ENCODE measurements around the gene ANKRD22.
"Not testable (repeated sequence)": the region's sequence is repeated elsewhere in the genome, so short reads cannot be mapped to it uniquely, and the experiment has no call there.

The ANKRD22 gene

DNA sequence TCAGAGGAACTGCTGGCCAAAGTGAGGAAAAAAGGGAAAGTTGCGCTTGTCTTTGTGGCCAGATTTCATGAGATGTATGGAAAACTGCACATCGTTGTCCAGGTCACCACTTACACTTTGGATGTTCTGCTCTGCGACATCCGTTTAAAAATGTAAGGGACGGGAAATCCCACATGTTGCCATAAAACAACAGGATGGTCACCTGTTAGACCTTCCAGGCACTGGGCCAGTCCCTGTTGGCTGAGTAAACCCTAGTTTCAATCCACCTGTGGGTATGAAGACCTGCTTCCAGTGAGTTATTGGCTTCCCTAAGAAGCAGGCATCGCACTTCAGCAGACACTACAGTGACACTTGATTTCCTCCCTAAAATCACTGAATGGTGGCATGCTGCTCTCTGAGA is 25.7 kb upstream of the ANKRD22 start:
- DNase-seq (ENCODE audit: low read depth) = no peak

DNA sequence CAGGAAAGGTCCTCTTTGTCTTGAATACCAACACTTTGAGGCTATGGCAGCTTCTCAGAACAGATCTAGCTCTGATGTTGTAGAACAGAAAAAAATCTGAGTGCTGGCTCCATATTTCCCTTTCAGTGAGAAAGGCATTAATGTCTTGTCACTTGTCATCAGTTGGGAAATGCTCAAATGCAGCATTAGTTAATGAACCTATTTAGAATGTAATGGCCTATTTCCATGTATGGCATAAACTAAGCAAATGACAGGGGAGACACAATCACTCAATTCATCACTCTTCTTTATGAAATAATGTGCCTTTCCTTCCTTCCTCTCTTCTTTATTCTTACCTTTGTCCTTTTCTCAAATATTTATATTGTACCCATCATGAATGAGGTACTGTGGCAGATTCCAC is 23.4 kb upstream of the ANKRD22 start:
- no peak for DNase-seq (ENCODE audit: low read depth)

DNA sequence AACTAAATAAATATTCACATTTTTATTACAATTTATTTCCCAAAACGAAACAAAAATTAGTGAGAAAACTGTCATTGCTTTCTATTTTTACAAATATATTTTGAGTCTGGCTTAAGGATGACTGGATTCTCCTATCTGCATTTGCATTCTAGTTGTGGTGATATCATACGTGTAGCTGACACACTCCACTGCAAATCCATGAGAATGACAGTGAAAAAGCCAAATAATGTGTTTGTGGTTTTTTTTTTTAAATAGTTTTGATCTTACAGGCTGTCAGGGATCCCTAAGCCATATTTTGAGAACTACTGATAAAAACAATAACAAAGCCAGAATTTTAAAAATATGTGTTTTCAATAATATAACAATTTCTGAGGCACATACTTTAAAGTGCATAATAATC is 22.6 kb upstream of the ANKRD22 start:
- DNase-seq (ENCODE audit: low read depth) = no peak

DNA sequence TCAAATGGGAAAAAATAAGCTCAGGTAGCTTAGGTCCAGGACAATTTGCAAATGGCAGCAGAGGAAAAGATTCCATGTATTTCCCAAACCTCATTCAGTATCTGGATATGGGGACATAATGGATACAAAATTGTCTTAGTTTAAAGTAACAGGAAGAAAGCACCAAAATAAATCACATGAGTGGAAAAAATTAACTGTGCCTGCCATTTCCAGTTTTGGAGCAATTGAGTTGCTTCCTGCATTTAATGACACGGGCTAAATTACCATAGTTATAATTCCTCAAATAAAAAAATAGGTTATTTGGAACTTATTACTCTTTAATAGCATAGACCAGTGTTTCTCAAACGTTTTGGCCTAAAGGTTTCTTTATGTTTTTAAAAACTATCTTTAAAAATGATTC is 22.1 kb upstream of the ANKRD22 start:
- no peak for DNase-seq (ENCODE audit: low read depth)

DNA sequence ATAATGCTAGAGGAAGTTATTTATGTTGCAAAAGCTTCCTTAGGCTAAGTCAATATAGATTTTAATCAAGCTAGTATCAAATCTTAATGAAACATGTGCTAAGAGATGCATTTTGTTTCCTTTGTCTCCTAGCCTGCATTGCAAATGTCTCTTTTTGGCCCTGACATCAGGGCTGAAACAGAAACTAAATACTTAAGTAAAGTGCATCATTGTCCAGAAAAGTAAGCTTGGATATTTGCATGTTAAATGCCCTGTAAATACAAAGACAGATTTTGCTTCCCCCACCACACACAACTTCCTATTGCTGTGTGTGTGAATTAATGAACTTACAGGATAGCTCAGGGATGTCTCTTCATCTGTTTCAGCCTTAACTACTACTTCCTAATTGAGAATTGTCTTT is 18.4 kb upstream of the ANKRD22 start:
- no peak for DNase-seq (ENCODE audit: low read depth)

DNA sequence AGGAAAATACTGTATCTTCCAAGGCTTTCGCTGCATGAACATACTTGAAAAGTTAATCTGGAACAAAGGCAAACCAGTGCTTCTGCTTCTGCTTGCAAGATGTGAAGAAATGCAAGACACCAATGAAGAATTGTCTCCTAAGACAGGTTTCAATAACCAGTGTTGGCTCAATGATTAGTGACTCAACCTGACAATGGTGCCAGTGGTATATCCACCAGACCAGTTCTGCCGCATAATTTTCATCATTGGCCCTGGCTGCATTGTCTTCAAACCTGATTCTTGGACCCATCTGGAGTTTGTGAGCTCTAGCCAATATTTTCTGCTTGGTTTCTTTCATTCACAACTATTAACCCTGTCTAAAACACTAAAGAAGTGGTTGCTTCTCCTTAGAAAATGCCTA is 14.8 kb upstream of the ANKRD22 start:
- no peak for DNase-seq (ENCODE audit: low read depth)

DNA sequence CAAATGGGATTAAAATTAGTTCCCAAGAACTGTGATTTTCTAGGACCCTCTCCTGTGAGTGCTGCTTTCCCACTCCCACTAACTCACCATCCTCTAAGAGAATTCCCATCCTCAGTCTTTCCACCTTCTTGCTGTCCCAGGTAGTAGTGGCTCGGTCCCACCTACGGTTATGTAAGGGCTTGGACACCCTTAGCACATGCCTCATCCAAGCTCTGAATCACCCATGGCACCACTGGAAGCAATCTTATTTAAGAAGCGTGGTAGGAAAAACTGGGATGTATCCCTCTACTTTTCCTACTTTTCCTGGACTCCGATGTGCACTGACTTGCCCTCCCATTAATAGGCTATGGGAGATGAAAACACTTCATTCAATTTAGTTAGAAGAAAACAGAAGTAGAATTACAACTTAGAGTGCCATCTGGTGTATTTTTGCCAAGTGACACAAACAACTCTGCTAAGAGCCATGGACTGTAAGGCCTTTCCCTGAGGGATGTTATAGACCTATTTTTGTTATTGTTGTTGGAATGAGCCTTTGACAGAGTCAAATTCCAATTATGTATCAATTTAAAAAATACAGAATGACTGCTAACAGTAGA is 13.7 kb upstream of the ANKRD22 start:
- no peak for DNase-seq (ENCODE audit: low read depth)

DNA sequence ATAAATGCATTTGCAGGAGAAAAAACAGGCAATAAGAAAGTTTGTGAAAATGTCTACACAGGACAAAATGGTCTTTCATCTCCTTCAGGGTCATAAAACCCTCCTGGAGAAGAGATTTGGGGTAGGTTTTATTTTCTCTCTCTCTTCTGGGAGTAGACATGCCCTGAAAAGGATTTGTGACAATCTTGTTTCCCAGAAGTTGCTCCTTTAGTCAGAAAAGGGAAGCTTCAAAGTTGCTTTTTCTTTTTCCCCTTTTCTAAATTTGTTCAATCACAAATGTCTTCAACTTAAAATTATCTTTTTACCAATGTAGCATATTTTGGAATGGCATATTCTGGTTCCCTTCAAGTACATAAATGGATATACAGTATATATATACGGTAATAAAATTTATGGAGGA is 9.4 kb upstream of the ANKRD22 start:
- no peak for DNase-seq (ENCODE audit: low read depth)

DNA sequence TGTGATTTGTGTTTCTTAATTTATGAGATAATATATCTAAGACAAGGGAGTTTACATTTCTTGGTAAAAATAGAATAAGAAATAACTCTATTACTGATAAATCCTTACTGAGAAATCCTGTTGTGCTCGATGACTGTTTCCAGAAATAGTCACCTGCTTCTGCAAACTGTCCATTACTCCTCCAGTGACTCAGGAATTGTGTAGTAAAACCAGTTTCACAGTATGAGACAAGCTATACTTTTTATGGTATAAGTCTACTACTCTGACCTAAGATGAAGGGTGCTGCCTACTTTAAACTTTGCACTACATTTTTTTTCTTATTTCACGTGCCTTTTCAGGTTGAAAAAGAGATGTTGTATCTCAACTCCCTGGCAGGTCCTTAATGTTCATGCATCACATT is 6.8 kb upstream of the ANKRD22 start:
- no peak for DNase-seq (ENCODE audit: low read depth)

DNA sequence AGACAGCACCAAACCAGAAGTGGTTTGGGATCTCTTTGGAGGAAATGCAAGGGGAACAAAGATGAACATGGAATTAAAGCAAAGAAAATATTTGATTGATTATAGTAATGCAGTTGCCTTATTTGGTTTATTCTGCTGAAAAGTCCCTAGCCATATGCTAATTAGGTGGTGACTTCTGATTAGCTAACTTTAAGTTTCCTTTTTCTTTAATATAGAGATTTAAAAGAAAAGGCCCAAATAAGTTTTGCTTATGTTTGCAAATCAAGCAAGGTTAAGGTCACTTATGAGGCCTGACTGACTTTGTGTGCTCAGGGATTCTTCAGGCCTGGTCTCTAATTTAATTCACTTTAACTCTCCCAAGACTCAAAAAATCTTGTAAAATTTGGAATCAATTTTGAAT is 6.2 kb upstream of the ANKRD22 start:
- no peak for DNase-seq (ENCODE audit: low read depth)

DNA sequence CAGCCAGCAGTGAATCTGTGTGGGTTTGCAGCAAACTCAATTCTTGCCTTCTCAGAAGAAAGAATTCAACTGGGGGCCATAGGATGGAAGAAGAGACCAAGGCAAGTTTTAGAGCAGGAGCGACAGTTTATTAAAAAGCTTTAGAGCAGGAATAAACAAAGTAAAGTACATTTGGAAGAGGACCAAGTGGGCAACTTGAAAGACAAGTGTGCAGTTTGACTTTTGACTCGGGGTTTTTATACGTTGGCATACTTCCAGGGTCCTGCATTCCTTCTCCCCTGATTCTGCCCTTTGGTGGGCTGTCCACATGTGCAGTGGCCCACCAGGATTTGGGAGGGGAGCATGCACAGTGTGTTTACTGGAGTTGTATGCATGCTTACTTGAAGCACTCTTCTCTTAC is 3.0 kb upstream of the ANKRD22 start:
- DNase-seq (ENCODE audit: low read depth) = no peak

DNA sequence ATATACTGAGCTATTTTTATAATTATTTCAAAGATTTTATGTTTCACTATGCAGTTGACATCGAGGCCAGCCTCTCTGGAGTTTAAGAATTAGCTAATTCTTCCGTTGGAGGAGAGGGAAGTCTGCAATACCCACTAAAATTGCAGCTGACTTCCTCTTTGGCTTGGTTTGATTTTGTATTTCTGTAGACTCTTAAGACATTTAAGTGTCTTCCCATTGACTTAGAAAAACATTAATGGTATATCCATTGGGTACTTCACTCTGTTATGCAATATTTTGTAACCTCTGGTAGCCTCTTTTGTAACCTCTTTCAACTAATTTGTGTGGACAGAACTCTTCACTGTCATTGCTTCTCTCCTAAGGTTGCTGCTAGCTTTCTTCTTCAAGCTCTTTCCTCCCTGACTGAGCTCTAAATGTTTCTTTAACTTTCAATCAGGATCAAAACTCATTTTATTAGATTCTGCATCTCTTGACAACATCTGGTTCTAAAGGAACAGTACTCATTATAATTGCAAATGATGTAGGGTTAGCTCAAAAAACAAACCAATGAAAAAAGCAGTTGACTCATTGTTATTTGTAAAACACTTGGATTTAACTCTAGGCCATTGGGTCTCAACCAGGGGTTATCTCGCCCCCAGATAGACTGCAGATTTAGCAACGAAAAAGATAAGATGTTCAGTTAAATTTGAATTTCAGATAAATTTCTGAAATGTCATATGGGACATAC is 1.7 kb upstream of the ANKRD22 start:
- DNase-seq (ENCODE audit: low read depth) = no peak

DNA sequence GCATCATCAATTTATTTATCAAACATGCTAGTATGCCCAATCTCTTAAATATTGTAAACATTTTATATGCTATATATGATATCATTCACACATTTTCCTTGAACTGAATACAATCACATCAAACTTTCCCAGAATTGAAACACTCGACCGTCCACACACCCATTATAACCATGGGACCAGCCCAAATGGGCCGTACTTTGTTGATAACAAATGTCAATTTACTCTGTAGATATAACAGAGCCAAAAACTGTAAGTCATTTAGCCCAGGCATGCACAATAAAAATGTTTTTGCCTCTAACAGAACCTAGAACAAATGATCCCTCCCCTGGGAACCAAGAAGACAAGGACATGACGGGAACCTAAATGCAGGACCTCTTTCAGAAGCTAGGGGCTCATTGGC is 683 bp upstream of the ANKRD22 start:
- DNase-seq (ENCODE audit: low read depth) = no peak

DNA sequence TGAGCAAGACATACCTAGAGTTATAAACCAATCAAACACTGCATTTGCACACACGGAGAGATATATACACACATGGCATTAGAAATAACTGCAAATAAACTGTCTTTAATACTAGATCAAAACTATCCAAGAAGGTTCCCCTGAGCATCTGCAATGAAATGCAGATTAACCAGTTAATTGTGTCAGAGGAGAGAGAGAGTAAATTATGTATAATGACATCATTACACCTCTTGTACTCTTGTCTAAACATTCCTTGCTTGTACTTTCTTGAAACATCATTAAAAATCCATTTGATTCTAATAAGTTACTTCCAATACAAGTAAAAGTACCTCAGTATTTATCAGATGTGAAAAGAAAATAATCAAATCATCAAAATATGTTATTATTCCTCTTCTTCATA is 932 bp downstream of the ANKRD22 start:
- no peak for DNase-seq (ENCODE audit: low read depth)

DNA sequence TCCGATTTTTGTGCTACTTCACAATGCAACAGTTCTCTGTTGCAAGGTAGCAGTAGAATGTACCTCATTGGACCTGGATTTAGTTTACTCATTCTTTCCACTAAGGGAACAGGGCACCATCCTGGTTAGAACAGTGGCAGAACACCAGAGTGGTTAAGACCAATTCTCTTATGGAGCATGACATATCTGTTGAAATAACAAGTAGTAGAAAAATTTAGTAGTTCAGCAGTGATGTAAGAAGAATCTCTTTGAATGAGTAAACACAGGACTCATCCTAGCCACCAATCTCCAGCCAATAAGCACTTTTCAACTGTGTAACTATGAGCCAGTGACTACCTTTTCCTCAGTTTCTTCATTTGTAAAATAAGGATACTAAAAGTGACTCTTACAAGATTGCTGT is 2.4 kb downstream of the ANKRD22 start:
- no peak for DNase-seq (ENCODE audit: low read depth)

DNA sequence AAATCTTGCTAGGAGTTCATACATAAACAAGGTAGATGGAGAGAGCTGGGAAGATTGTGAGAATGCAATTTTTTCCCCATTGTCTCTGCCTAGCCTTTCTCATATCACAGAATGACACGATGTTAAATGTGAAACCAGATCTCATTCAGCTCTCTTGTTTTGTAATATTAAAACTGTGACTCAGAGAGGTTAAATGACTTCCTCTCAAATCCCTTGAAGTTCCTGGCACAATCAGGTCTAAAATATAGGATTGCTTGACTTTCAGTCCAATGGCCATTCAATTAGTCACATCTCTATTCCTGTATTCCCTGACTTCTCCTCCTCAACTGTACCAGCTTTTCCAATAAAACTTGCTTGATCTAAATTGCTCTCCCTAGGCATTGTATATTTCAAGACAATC is 3.1 kb downstream of the ANKRD22 start:
- peak; percentile 58 for DNase-seq (ENCODE audit: low read depth)

DNA sequence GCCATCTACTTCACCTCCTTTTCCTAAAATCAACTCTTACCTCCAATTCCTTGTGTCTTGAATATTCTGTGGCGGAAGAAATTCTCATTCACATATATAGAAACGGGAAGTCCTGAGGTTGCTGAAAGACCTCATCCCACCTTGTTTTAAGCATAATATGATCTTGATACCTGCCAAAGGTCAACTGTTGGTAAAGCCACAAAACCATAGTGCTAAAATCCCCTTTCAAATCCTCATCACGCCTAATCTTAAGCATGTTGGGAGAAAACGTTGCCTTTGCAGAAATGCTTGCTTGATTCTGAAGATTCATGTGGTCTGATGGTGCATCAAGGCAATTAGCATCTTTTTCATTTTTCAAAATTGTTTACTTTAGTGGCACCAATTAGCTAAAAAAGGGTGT is 8.5 kb downstream of the ANKRD22 start:
- no peak for DNase-seq (ENCODE audit: low read depth)

DNA sequence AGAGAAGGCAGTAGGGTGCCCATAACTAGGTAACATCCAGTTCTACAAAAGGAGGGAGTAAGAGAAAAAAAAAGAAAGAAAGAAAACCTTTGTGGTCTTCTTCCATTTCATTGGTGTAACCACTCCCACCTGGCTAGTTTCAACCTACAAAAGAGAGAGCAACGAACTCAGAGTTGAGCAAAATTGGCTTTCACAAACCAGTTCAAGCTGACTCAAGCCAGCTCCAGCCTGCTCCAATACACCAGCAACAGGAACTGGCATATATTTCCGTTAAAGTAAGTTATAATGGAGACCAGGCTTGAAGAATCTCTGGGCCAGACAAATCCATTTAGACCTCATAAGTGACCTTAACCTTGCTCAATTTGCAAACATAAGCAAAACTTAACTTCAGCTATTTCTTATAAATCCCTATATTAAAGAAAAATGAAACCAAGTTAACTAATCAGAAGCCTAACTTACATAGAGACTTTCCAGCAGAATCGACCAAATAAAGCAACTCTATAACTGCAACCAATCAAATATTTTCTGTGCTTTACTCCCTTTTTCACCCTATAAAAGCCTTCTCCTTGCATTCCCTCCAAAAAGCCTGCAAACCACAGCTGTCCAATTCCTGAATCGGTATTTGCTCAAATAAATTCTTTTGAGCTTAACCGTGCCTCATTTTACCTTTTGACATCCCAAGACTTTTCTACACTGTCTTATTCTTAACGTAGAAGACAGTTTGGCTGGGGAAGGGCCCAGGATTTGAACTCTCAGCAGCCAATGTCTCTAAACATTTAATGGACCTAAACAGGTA is 10.1 kb downstream of the ANKRD22 start:
- DNase-seq (ENCODE audit: low read depth) = no peak

DNA sequence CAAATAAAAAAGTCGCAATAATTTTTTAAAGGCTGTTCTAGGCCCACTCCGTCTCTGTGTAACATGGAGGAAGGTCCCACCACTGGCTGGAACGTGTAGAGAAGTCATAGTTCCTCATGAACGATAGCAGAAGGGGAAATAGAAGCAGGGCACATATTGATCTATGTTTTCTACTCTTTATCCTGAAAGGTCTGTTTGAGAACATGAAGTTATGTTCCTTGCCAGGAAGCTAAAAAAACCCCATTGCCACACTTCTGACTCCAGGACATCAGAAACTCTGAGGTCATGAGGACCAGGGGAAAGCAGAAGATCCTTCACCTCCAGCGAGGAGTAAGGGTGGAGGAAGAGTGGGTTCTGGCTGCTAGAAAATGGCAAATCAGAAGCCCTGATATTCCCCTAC is 10.8 kb downstream of the ANKRD22 start:
- no peak for DNase-seq (ENCODE audit: low read depth)

DNA sequence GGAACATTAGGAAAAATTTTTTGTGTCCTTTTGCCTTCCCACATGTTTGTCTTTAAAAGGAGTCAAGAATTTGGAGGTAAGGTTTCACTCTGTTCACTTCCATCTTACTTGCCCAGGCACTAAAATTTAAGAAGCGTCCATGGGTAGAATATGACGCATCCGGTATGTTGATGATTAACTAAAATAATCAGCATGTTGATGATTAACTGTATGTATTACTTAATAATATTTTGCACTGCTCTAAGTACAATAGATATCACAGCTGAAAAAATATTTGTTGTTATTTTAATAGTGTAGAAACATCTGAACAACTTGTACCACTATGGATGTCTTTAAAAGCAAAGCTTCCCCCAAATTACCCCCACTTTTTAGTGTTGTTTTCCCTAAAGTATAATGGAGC is 11.5 kb downstream of the ANKRD22 start:
- no peak for DNase-seq (ENCODE audit: low read depth)

DNA sequence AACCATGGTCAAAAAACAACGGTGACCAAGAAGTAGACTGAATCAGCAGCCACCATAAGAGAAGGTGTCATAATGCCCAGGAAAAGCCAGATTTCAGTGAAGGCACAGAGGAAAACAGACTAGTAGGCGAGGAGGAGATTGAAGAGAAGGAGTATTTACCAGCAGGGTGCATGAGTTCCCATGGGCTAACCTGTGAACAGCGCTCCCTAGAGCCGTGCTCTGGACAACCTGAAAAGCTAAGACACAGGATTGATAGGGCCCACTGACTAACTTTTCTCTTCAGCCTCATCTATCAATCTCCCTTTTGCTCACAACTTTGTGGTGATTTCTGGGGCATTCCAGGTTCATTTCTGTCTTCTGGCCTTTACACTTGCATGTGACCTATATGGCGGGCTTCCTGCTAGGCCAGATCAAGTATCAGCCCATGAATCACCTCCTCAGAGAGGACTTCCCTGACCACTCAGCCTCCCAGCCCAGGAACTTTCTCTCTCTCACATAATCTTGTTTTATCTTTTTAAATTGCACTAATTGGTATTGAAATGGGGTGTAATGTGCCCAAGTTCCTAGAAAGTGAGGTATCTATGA is 12.8 kb downstream of the ANKRD22 start:
- no peak for DNase-seq (ENCODE audit: low read depth)

DNA sequence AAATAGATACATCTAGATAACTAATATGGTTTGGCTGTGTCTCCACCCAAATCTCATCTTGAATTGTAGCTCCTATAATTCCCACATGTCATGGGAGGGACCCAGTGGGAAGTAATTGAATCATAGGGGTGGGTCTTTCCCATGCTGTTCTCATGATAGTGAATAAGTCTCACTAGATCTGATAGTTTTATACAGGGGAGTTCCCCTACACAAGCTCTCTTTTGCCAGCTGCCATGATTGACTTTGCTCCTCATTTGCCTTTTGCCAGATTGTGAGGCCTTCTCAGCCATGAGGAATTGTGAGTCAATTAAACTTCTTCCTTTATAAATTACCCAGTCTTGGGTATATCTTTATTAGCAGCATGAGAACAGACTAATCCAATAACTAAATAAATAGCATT is 14.0 kb downstream of the ANKRD22 start:
- DNase-seq (ENCODE audit: low read depth) = not testable (repeated sequence)

DNA sequence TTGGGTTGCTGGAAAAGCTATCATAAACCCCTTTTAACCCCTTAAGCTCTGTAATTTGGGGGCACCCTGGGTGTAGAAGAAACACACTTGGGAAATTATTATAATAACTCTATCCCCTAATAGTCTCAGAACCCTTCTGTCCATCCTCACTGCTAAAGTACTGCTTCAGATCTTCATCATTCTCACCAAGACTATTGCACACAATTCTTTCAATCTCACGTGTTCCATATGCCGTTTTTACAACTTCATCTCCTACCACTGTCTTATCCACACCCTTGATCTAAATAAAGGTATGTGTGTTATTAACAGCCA is 15.8 kb downstream of the ANKRD22 start:
- no peak for DNase-seq (ENCODE audit: low read depth)
